GM19397 (cell line): ENCODE measurements around the gene TGFBR3.

Experiments
- ATAC-seq: cut with Tn5 transposase; IDR thresholded peaks from one replicate; pipeline ENCODE4 v1.9.1; 2021; ENCODE audit warnings: mild to moderate bottlenecking, moderate library complexity; ENCODE audit not compliant: unreplicated experiment

The TGFBR3 gene

GRCh38 chr1:91885716-91886506 lies at the start of gene TGFBR3:
TGFBR3 (minus strand) TSS chr1:91886151; CDS start chr1:91861531, 24,620 bp downstream.
- ATAC-seq: peak; percentile 68

DNA sequence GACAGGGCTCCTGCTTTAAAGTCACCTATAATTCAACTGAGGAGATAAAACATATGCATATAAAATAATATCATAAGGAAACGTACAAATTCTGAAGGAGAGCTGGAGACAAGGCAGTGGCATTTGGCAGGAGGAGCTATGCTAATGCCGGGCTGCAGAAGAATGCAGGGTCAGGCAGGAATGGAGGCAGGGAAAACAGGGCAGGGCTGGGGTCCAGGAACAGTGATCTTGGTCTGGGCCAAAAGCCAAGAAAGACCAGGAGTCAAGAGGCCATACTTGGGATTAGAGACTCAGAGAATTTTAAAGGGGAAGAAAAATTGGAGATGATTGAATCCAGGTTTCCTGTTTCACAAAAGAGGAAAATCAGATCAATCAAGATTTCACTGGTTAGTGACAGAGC lies 43.3 kb upstream of the TGFBR3 start:
- ATAC-seq: no peak

DNA sequence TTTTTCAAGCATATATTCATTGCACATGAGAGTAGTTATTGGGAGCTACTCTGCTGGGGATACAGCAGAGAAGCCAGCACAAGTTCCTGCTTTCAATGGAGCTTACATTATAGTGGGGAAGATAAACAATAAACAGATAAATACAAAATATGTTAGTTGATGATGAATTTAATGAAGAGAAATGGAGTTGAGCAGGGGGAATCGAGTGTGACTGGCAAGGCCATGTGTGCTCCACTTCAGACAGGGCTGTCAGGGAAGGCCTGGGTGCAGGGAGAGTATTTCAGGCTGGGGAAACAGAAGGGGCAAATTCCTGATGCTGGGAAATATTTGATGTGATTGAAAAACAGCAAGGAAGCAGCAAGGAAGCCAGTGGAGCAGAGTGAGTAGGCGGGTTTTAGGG lies 42.1 kb upstream of the TGFBR3 start:
- ATAC-seq: no peak

DNA sequence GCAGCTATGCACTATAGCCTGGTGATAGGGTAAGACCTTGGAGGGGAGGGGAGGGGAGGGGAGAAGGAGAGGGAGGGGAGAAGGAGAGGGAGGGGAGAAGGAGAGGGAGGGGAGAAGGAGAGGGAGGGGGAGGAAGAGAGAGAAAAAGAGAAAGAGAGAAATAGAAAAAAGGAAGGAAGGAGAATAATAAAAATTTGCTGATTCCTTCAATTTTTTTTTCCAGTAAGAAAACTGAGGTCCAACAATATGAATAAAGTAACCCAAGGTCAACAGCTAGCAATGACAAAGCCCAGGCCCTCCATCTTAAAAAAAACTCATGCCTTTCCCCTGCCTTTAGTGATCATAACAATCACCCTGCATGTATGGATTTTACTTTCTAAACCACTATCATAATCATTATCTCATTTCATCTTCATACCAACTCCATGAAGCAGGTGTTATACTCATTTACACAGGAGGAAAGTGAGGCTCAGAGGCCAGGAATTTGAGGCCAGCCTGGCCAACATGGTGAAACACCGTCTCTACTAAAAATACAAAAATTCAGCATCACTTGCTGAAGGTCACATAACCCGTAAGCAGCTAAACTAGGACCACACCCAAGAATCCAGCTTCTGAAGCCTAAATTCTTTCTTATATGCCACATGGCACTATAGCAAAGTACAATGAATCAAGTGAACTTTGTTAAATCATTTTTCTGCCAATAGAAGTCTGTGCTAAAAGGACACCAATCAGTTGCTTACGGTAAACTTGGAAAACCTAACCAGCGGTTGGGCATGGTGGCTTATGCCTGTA lies 39.9 kb upstream of the TGFBR3 start:
- ATAC-seq: no peak

GRCh38 chr1:91924146-91924545 lies 38.2 kb upstream of the TGFBR3 start:
- ATAC-seq: no peak

DNA sequence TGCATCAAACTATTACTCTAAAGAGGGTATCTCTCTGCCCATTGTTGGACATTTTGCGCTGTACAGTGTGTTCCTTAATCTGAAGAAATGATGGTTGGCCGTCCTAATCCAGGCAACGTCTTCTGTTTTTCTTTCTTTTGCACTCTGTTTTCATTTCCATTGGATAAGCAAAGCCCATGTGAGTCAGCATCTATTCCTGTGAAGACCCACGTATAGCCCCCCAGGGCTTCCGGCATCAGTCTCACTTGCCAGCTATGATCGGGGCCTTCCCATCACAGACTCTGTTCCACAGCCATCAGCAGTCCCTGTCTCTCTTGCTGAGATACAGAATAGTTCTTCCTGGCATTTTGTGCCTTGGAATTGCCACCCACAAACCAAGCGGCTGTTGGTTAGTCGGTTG lies 34.0 kb upstream of the TGFBR3 start:
- no peak for ATAC-seq

- no peak for ATAC-seq
Measured at GRCh38 chr1:91916811-91917460, 31.0 kb upstream of the TGFBR3 start.

DNA sequence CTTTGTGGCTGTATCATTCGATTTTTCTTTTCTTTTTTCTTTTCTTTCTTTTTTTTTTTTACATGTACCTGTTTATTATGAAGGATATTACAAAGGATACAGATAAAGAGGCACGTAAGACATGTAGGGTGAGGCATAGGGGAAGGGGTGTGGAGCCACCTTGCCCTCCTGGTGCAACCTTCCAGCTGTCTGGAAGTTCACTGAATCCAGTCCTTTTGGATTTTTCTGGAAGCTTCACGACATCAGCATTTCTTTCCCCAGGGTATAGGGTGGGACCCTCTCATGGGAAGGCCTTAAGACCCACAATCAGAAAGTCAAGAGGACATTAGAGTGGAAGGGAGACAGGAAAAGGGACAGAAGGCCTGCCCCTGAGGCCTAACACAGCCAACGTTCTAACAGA lies 30.1 kb upstream of the TGFBR3 start:
- ATAC-seq: no peak

GRCh38 chr1:91913018-91913417 lies 27.1 kb upstream of the TGFBR3 start:
- no peak for ATAC-seq

DNA sequence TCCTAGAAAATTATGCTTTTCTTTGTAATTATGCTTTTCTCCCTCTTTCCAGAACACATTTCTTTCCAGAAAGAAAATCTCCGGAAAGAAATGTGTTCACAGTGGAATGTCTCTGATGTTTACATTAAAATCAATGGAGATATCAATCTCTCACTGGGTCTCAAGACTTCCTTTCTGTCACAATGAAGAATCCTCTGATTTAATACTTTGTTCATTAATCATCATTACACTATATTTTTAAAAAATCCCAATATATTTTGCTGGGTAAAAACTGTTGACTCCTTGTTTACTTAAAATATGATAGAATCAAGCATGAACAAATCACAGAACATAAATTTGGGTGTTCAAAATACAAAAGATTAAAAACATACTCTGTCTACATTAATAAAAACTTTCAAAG lies 26.3 kb upstream of the TGFBR3 start:
- no peak for ATAC-seq

- ATAC-seq: no peak
Measured at GRCh38 chr1:91901231-91901630, 15.3 kb upstream of the TGFBR3 start.

DNA sequence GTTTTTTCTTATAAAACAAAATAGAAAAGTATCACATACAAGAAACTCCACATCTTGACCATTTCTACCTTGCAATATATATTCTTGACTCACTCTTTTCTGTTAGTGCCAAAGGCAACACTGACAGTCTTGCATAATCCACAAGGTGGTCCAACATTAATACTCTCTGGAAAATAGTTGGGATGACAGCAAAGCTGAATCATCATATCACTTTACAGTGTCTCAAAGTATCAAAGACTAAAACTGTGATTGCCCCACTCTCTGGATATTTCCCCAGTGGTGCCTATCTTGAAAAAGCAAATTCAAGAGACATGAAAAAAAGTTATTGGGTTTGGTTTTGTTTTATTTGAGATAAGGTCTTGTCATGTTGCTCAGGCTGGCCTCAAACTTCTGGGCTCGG lies 14.6 kb upstream of the TGFBR3 start:
- ATAC-seq: no peak

GRCh38 chr1:91897016-91897415 lies 11.1 kb upstream of the TGFBR3 start:
- ATAC-seq: no peak

GRCh38 chr1:91895832-91896556 lies 10.0 kb upstream of the TGFBR3 start:
- ATAC-seq: no peak

DNA sequence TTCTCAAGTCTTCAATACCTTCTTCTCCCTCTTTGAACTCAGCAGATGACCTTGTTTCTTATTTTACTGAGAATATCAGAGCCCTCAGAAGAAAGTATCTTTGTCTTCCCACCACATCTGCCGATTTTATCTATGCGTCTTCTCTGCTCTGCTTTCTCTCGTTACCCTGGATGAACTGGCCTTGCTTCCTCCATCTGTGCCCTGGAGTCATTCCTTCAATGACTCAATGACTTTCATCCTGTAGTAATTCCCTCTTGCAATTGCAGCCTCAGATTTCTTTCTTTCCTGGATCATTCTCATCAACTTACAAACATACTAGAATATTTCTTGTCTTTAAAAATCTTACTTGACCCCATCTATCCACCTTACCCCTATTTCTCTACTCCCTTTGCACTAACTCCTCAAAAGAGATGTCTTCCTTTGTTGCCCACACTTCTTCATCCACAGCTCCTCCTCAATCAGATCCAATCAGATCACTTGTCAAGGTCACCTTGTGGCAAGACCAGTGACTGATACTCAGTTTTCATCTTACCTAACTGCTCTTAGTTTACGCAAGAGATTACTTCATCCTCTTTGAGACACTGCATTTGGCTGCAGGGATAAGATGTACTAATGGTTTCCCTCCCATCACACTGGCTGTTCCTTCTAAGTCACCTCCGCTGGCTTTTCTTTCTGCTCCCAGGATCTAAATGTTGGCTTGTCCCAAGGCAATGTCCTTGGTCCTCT lies 8.2 kb upstream of the TGFBR3 start:
- no peak for ATAC-seq

GRCh38 chr1:91891969-91892368 lies 6.0 kb upstream of the TGFBR3 start:
- no peak for ATAC-seq

- ATAC-seq: no peak
Measured at GRCh38 chr1:91891454-91891853, 5.5 kb upstream of the TGFBR3 start.

DNA sequence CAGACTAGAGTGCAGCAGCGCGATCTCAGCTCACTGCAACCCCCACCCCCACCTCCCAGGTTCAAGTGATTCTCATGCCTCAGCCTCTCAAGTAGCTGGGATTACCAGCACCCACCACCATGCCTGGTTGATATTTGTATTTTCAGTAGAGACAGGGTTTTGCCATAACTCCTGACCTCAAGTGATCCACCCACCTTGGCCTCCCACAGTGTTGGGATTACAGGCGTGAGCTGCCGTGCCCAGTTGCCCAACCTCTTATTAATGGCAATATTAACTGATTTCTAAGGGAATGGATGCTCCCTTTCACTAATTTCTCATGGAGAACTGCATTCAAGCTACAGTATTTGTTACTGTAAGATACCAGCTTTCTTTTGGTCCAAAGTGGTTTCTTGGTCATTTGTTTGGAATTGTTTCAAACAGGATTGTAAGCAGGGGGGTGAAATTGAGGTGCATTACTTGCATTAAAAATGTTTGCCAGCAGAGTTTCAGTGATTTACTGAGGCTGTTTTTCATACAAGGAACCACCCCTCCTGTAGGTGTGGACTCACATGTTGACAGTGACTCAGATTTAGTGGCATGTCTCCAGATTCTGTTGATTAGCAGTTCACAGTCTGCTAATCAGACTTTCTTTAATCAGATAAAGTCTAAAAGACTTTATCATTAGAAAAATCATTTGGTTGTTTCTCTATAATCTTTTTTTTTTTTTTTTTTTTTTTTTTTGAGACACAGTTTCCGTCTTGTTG lies 3.9 kb upstream of the TGFBR3 start:
- no peak for ATAC-seq

GRCh38 chr1:91885213-91885715 lies 687 bp downstream of the TGFBR3 start:
- no peak for ATAC-seq
